ENCODE results near the gene VPS36. TPM values are rescaled to one million over a fixed set of nuclear protein-coding genes. Genes with fewer than 3 reads are reported as not detected.
A peak's percentile ranks its signal among the peaks of the same experiment; 100 is the strongest.
"Not testable (repeated sequence)": the region's sequence is repeated elsewhere in the genome, so short reads cannot be mapped to it uniquely, and the experiment has no call there.

Gene VPS36
- 10 to 100 TPM; 29.5 to 34.0 (median 33.1) TPM for total RNA-seq

DNA sequence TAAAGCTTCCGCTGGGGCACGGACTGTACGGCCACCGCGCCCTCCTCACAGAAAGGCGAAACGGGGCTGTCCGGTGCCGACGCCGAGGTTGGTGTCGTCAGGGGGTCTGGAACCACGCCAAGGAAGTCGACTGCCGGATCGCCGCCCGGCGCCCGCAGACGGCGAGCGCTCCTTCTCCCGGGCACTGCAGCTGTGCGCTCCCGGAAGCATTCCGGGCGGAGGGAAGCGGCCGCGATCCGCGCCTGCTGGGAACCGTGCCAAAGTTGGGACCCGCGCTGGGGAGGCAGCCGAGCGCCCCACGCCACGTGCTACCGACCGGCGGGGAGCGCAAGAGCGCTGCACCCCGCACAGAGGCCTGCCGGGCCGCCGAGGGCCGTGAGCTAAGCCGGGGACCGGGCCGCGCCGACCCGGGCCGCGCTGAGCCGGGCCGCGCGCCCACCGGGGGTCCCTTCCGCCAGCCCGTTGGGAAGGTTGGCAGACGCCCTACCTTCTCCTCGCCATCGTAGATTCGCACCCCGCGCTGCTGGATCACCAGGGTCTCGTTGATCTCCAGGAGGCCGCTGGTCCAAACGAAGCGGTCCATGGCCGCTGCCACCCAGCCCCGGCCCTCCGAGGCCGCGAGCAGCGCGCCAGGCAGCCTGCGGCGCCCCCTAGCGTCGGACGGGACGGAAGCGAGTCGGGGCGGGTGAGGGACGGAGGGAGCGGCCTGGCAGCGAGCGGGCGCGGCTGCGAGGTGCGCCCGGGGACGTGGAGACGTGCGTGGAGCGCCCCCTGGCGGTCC lies at the start of gene VPS36:
TSS of gene VPS36 (minus strand) at position 623 of the 781 bp plus-strand sequence. CDS start at position 583, 40 bp downstream.
- 0% methylated on average over 52 of the region's 105 CpGs for WGBS
- Histone ChIP-seq H3K9me3 (no peaks in the 10 kb centered on the region), H3K27me3 (no peaks in the 10 kb centered on the region), H3K27ac (replicated peaks in 1 of 4) (peak within 1 kb of the TSS; percentile 89 to 95 (median 94)), H3K4me1 (peaks cover 28 to 42% (median 38%) of the 10 kb centered on the region in 4 donors), H3K4me3 (peak within 1 kb of the TSS; percentile 81 to 97 (median 91)), H3K36me3 (peaks cover 0 to 5% (median under 1%) of the 10 kb centered on the region in 4 donors)
- TF ChIP-seq POLR2AphosphoS5 (IDR thresholded peaks at IDR 0.05) (peak; percentile 87 to 93), POLR2A (IDR thresholded peaks at IDR 0.05; ENCODE audit: low read depth) (peak; percentile 89), EP300 (IDR thresholded peaks at IDR 0.05) (no peak), CTCF (IDR thresholded peaks at IDR 0.05) (peak in 2 of 3 experiments; percentile 99)
- peak; percentile 98 for DNase-seq (ENCODE audit: extremely low spot score)
- intact Hi-C loops (cut with DNase I), result loop anchor here (5.0 to 10.0 kb wide), 3 partner anchors 205 to 323 kb away; partner anchors contain the start of genes NEK5 and SUGT1

DNA sequence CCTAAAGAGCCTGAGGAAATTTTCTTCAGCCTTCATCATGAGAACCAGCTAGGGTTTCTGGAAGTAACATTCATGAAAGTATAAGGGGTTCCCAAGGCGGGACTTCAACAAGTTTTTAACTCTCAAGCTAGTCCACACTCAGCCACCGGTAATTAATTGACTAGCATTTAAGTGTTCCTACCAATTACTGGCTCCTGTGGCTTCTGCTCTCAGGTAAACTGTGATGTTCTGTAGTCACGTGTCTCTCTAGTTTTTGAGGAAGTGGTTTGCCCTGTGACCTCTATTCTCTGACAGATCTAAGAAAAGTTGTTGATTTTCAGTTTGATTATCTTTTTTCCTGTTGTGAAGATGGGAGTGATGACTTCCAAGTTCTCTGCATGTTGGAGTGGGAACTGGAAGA lies 47.5 kb upstream of the VPS36 start:
- H3K27ac ChIP-seq (replicated peaks in 1 of 4); H3K27me3 ChIP-seq; H3K36me3 ChIP-seq; H3K4me3 ChIP-seq; H3K9me3 ChIP-seq; intact Hi-C loops (cut with DNase I); H3K4me1 ChIP-seq; DNase-seq (ENCODE audit: extremely low spot score): not testable (repeated sequence)
- 100% methylated on average over 2 of the region's 3 CpGs for WGBS

DNA sequence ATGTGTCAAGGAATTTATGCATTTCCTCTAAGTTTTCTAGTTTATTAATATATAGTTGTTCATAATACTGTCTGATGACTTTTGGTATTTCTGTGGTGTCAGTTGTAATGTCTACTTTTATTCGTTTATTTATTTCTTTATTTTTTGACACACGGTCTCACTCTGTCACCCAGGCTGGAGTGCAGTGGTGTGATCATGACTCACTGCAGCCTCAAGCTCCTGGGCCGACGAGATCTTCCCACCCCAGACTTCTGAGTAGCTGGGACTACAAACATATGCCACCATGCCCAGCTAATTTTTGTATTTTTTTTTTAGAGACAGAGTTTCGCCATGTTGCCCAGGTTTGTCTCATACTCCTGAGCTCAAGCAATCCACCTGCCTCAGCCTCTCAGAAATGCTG lies 43.8 kb upstream of the VPS36 start:
- H3K36me3 ChIP-seq; H3K27me3 ChIP-seq; DNase-seq (ENCODE audit: extremely low spot score); H3K4me3 ChIP-seq; intact Hi-C loops (cut with DNase I); H3K4me1 ChIP-seq; H3K9me3 ChIP-seq; H3K27ac ChIP-seq (replicated peaks in 1 of 4): not testable (repeated sequence)
- 65% methylated on average over 5 of the region's 5 CpGs for WGBS

DNA sequence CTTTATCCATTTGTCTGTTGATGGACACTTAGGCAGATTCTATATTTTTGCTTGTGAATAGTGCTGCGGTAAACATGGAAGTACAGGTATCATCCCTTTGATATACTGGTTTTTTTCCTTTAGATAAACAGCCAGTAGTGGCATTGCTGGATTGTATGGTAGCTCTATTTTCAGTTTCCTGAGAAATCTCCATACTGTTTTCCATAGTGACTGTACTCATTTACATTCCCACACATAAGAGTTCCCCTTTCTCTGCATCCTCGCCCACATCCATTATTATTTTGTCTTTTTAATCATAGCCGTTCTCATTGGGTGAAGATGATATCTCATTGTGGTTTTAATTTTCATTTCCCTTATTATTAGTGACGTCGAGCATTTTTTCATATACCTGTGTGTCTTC lies 40.6 kb upstream of the VPS36 start:
- WGBS, result 90% methylated on average over 2 of the region's 5 CpGs
- DNase-seq (ENCODE audit: extremely low spot score); H3K4me3 ChIP-seq; H3K27ac ChIP-seq (replicated peaks in 1 of 4); H3K27me3 ChIP-seq; H3K36me3 ChIP-seq; H3K4me1 ChIP-seq; intact Hi-C loops (cut with DNase I); H3K9me3 ChIP-seq: not testable (repeated sequence)

GRCh38 chr13:52488763-52489162 lies 38.3 kb upstream of the VPS36 start:
- DNase-seq (ENCODE audit: extremely low spot score); H3K36me3 ChIP-seq; H3K27me3 ChIP-seq; H3K4me3 ChIP-seq; H3K27ac ChIP-seq (replicated peaks in 1 of 4); intact Hi-C loops (cut with DNase I); H3K4me1 ChIP-seq; H3K9me3 ChIP-seq: not testable (repeated sequence)
- WGBS, result no CpG with 5 or more reads among the region's 22 CpGs

DNA sequence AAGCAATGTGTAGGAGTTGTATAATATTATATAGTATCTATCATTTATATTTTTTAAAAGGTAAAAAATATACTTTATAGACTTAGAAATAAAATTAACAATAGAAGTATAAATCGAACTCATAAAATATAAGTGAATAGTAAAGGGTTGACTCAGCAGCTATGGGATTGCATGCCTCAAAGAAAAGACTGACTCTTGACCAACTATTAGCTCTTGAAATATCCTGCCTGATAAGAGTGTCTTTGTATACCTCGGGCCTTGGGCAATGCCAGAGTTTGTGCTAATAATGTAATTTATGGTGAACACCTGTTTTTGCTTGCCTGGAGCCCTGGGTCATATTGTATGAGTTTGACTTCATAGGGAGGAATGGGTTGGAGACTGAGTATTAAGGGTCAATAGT lies 36.6 kb upstream of the VPS36 start:
- H3K4me3 ChIP-seq; H3K27me3 ChIP-seq; intact Hi-C loops (cut with DNase I); H3K9me3 ChIP-seq; H3K36me3 ChIP-seq; DNase-seq (ENCODE audit: extremely low spot score); H3K27ac ChIP-seq (replicated peaks in 1 of 4); H3K4me1 ChIP-seq: not testable (repeated sequence)
- 94% methylated on average over 2 of the region's 2 CpGs for WGBS

DNA sequence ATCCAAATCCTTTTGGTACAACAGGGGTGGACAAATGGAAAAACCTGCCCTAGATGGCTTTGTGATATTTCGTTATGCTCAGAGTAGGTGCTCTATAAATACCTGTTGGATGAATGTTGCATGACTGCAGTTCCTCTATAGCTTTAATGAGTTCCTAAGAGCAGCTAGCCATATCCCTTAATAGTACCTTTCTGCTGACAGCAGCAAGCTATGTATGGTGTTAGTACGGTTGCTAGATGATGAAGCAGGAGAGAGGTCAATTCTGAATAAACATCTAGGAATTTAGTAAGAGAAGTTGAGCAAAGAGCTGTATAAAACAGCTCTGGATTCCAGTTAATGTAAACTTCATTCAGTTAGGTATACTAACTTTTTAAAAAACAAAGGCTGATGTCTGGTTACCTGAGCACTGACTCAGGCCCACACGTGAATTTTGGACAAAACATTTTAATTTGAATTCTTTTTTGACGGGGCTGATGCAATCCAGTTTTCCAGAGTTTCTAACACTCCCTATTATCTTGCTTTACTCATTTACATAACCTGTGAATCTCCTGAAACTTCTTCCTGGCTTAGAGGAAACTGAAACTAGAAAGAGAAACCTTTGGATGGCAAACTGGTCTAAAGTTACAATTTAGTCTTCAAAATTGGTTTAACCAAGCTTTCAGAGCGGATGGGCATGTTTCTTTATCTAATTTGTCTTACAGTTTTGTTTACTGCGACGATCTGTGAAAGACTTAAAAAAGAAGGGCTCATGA lies 30.4 kb upstream of the VPS36 start:
- H3K36me3 ChIP-seq; H3K4me1 ChIP-seq; intact Hi-C loops (cut with DNase I); H3K27me3 ChIP-seq; H3K9me3 ChIP-seq; H3K27ac ChIP-seq (replicated peaks in 1 of 4); H3K4me3 ChIP-seq; DNase-seq (ENCODE audit: extremely low spot score): not testable (repeated sequence)
- WGBS, result 71% methylated on average over 5 of the region's 7 CpGs

- H3K4me1 ChIP-seq; H3K27ac ChIP-seq (replicated peaks in 1 of 4); H3K4me3 ChIP-seq; DNase-seq (ENCODE audit: extremely low spot score); H3K36me3 ChIP-seq; H3K9me3 ChIP-seq; intact Hi-C loops (cut with DNase I); H3K27me3 ChIP-seq: not testable (repeated sequence)
- WGBS, result 88% methylated on average over 2 of the region's 2 CpGs
These were observed 18.1 kb upstream of the VPS36 start for GRCh38 chr13:52468487-52468886.
